ENCODE results near the gene VSIG8.

GRCh38 chr1:159883134-159883533, 20.7 kb upstream of the VSIG8 start:
- TF ChIP-seq EZH2 (IDR thresholded peaks at IDR 0.05; ENCODE audit: borderline replicate concordance, low read depth, low read length, severe bottlenecking): no peak
- TF ChIP-seq CTCF (IDR thresholded peaks at IDR 0.05; ENCODE audit: extremely low read depth in 1 of 2, insufficient read depth in 1 of 2, low read depth in 1 of 2, low read length in 2 of 2): no peak
- no peak for TF ChIP-seq FOS (IDR thresholded peaks at IDR 0.05; ENCODE audit: borderline replicate concordance, insufficient read depth, low read length)
- no peak for TF ChIP-seq POLR2A (IDR thresholded peaks at IDR 0.05; ENCODE audit: low read depth, low read length)
